ENCODE measurements around the gene ZBTB3. TPM values are rescaled to one million over a fixed set of nuclear protein-coding genes. Genes with fewer than 3 reads are reported as not detected.
"Not testable (repeated sequence)": the region's sequence is repeated elsewhere in the genome, so short reads cannot be mapped to it uniquely, and the experiment has no call there.

The ZBTB3 gene
- total RNA-seq, 2 donors from 2014 or later, result 11.5 to 14.5 TPM

DNA sequence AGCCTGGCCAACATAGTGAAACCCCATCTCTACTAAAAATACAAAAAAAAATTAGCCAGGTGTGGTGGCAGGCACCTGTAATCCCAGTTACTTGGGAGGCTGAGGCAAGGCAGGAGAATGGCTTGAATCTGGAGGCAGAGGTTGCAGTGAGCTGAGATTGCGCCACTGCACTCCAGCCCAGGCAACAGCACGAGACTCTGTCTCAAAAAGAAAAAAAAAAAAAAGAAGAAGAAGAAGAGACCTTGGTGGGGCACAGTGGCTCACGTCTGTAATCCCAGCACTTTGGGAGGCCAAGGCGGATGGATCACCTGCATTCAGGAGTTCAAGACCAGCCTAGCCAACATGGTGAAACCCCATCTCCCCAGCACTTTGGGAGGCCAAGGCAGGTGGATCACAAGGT lies 50.0 kb downstream of the ZBTB3 start:
- ATAC-seq; intact Hi-C loops (cut with DNase I, micrococcal nuclease): not testable (repeated sequence)

GRCh38 chr11:62702246-62702645 lies 51.7 kb downstream of the ZBTB3 start:
- intact Hi-C loops (cut with DNase I, micrococcal nuclease), result no loop called here
- DNase-seq, result no peak
- no peak for ATAC-seq

More for the DNA sequence above, 50.0 kb downstream of the ZBTB3 start:
- DNase-seq, result not testable (repeated sequence)

Small RNAs within 50 kb of the gene (microRNA-seq; reads per million reads assigned to microRNA genes)
- gene MIR6514 (0 to 1.4 reads per million in 2 donors), gene MIR6748 (0 reads per million in 2 donors)

Other genes with a start within 250 kb of the ZBTB3 start
- gene AHNAK, start 207.4 kb downstream of the ZBTB3 start, total RNA-seq, result 100 to 1,000 TPM; 629 to 631 TPM
- 1,000 to 10,000 TPM; 1,192 to 1,207 TPM for gene EEF1G, start 180.3 kb downstream of the ZBTB3 start, total RNA-seq
- 10 to 100 TPM; 14.0 to 14.7 TPM for gene TUT1, start 162.6 kb downstream of the ZBTB3 start, total RNA-seq
- gene MTA2, start 152.3 kb downstream of the ZBTB3 start, total RNA-seq, result 10 to 100 TPM; 84.5 to 96.6 TPM
- 10 to 100 TPM; 45.4 to 57.9 TPM for gene EML3, start 141.4 kb downstream of the ZBTB3 start, total RNA-seq
- gene ROM1, start 140.9 kb downstream of the ZBTB3 start, total RNA-seq, result 1 to 10 TPM; 2.0 to 3.2 TPM
- 10 to 100 TPM; 27.0 to 28.8 TPM for gene B3GAT3, start 132.2 kb downstream of the ZBTB3 start, total RNA-seq
- gene GANAB, start 107.5 kb downstream of the ZBTB3 start, total RNA-seq, result 100 to 1,000 TPM; 214 to 270 TPM
- 10 to 100 TPM; 16.6 to 17.1 TPM for gene INTS5, start 100.9 kb downstream of the ZBTB3 start, total RNA-seq
- gene C11orf98, start 89.0 kb downstream of the ZBTB3 start, total RNA-seq, result 10 to 100 TPM; 53.9 to 65.0 TPM
- 10 to 100 TPM; 14.0 to 15.1 TPM for gene CSKMT, start 88.8 kb downstream of the ZBTB3 start, total RNA-seq
- gene UQCC3, start 82.5 kb downstream of the ZBTB3 start, total RNA-seq, result 10 to 100 TPM; 13.2 to 13.3 TPM
- 10 to 100 TPM in 1 of 2 donors, 1 to 10 TPM in 1; 6.5 to 12.8 TPM for gene LBHD1, start 81.9 kb downstream of the ZBTB3 start, total RNA-seq
- 10 to 100 TPM; 66.9 to 88.9 TPM for gene UBXN1, start 75.1 kb downstream of the ZBTB3 start, total RNA-seq
- 1 to 10 TPM; 2.2 to 3.6 TPM for gene LRRN4CL, start 64.6 kb downstream of the ZBTB3 start, total RNA-seq
- gene BSCL2, start 46.7 kb downstream of the ZBTB3 start, total RNA-seq, result 10 to 100 TPM; 38.8 to 53.2 TPM
- under 1 TPM in 1 of 2 donors, not detected in 1; 0.81 TPM for gene GNG3, start 46.5 kb downstream of the ZBTB3 start, total RNA-seq
- 10 to 100 TPM; 47.5 to 54.2 TPM for gene HNRNPUL2, start 26.7 kb downstream of the ZBTB3 start, total RNA-seq
- 10 to 100 TPM; 27.3 to 34.9 TPM for gene TTC9C, start 25.7 kb downstream of the ZBTB3 start, total RNA-seq
- gene POLR2G, start 7.4 kb upstream of the ZBTB3 start, total RNA-seq, result 10 to 100 TPM; 39.9 to 42.1 TPM
- gene TAF6L, start 17.2 kb upstream of the ZBTB3 start, total RNA-seq, result 10 to 100 TPM; 16.9 to 18.3 TPM
- 10 to 100 TPM; 50.9 to 58.2 TPM for gene TMEM179B, start 33.2 kb upstream of the ZBTB3 start, total RNA-seq
- 10 to 100 TPM; 18.5 to 22.6 TPM for gene TMEM223, start 37.8 kb upstream of the ZBTB3 start, total RNA-seq
- 10 to 100 TPM; 50.4 to 51.0 TPM for gene NXF1, start 51.3 kb upstream of the ZBTB3 start, total RNA-seq
- 10 to 100 TPM; 37.7 to 39.6 TPM for gene STX5, start 77.9 kb upstream of the ZBTB3 start, total RNA-seq
- gene TEX54, start 78.7 kb upstream of the ZBTB3 start, total RNA-seq, result not detected
- 10 to 100 TPM; 31.3 to 38.9 TPM for gene WDR74, start 85.4 kb upstream of the ZBTB3 start, total RNA-seq
- gene SLC3A2, start 126.7 kb upstream of the ZBTB3 start, total RNA-seq, result 100 to 1,000 TPM in 1 of 2 donors, 10 to 100 TPM in 1; 98.8 to 107 TPM
- under 1 TPM; 0.84 to 0.98 TPM for gene CHRM1, start 167.2 kb upstream of the ZBTB3 start, total RNA-seq
- gene SLC22A6, start 230.8 kb upstream of the ZBTB3 start, total RNA-seq, result not detected